Renal cortical epithelial cell (primary cell): Measurements from ENCODE around the gene YIPF3. TPM values are rescaled to one million over a fixed set of nuclear protein-coding genes. Genes with fewer than 3 reads are reported as not detected.
"Not testable (repeated sequence)": the region's sequence is repeated elsewhere in the genome, so short reads cannot be mapped to it uniquely, and the experiment has no call there.

Experiments
- DNase-seq: peaks from one replicate; pipeline ENCODE4 v3.0.0-alpha.2; 2011; ENCODE audit warnings: low read depth
- total RNA-seq: library from RNA; depleted of rRNA; stranded (reverse); fragments of >200 nt; gene quantifications from 2 replicates; pipeline ENCODE4 v1.2.3, GENCODE V29; 2014

The YIPF3 gene
- total RNA-seq, 1 donor from 2014 or later, result 161 TPM

GRCh38 chr6:43509984-43510826, 6.5 kb downstream of the YIPF3 start, which contains the start of gene LRRC73:
Gene LRRC73 (minus strand): TSS chr6:43510346. CDS start chr6:43509785, 561 bp downstream.
- DNase-seq, result peak; percentile 42

DNA sequence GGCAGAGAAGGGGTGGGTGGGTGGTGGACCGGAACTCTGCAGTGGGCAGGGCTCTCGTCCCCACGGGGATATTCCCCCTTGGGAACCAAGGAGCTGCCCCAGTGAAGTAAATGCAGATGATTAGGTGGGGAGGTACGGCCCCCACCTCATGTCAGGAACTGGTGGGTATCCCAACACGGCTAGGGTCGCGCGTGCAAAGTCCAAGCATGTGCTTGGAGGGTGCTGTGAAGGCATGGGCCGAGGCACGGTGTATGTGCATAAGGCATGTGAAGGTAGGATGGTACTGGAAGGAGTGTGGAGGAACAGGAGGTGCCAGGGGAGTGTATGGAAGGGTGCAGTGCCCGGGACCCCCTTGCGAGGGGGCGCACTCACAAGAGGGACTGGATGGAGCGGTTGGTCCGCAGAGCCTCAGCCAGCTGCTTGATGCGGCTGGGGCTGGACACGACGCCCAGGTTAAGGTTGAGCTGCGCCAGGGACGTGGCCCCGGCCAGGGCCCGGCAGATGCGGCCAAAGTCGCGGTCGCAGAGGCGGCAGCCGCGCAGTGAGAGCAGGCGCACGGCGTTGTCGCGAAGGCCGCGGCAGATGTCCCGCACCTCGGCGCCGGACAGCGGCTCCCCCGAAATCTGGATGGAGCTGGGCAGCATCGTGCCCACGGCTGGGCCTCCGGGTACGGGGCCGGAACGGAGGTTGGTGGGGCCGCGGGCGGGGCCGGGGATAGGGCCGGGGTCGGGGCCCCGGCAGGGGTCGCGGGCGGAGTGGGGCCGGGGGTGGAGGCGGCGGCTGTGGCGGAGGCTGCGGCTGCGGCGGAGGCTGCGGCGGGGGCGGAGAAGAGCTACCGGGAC, 7.4 kb downstream of the YIPF3 start:
- DNase-seq, result no peak

DNA sequence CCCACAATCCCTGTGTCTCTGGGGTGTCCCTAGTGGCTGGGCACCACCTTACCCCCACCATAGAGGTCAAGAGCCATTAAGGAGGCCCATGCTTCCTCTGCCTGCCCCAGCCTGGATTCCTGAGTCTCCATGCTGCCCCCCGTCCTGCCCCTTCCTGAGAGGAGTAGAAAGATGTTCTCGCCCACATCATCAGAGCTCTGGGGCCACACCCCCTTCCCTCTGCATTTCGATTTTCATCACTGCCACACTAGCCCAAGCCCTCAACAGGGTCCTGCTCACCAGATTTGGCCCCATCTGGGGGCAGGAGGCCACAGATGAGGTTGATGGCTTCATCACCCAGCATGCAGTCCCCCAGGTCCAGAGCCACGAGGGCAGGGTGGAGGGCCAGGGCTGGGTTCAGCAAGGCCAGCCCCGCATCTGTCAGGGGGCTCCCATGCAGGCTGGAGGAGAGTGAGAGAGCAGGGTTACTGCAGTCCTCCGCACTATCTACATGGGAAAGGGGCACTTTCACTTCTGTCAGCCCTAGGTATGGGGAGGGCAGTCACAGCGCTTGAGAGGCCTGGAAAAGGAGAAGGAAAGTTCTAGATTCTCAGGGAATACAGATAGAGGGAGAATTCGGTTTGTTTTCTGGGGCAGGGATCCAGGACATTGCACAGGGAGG, 8.1 kb downstream of the YIPF3 start:
- no peak for DNase-seq

GRCh38 chr6:43506667-43507471, 9.9 kb downstream of the YIPF3 start:
- DNase-seq, result peak; percentile 65

DNA sequence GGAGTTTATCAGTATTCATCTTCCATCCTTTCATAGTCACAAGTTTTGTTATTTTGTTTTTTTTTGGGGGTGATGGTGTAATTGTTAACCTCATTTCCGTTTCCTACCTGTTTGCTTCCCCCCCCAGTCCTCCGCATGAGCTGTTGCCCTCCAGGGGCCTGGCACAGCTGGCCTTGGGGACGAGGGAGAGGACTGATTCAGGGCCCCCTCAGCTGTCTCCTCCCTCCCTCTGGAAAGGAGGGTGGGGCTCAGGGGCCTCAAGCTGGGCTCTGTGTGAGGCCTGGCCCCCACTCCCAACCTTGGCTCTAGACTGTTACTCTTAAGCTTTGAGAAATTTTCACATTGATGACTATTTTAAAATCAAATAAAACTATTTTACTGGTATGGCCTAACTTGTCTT, 10.6 kb downstream of the YIPF3 start:
- no peak for DNase-seq

DNA sequence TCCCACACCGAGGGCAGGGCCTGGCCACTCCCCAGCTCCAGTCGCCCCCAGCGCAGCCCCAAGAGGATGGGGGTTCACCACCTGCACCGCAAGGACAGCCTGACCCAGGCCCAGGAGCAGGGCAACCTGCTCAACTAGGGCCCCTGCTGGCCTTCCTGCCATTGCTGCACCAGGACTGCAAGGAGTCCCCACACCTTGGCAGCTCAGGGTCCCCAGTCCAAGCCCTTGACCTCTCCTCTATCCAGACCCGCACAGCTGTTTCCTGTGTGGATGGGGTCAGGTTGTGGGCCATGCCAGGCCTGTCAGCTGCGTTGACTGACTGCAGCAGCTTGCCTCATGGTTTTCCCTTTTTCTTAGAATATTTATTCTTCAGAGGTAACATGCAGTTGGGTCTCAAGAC, 11.0 kb downstream of the YIPF3 start:
- DNase-seq, result no peak

GRCh38 chr6:43504756-43505593, 11.8 kb downstream of the YIPF3 start:
- no peak for DNase-seq

GRCh38 chr6:43503443-43503842, 13.3 kb downstream of the YIPF3 start:
- no peak for DNase-seq

DNA sequence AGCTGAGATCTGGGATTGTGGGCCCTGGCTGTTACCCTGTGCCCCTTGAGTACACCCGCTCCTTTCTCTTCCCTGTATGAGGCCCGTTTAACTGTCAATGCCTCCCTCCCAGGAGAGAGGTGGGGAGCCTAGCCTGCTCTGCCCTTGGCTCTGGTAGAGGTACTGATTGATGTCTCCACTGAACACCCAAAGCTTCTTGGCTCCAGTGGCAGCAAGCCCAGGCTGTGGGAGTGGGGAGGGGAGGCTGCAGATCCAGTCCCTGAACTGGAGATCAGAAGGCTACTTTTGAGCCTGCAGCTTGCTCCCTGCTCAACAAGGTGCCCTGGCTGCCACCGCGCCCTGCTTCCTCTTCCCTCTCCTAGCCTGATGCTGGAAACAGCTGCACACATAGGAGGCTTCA, 14.1 kb downstream of the YIPF3 start:
- DNase-seq, result no peak

- no peak for DNase-seq
Observed at GRCh38 chr6:43500921-43501320, 15.8 kb downstream of the YIPF3 start.

- DNase-seq, result no peak
Observed at GRCh38 chr6:43499028-43499815, 17.5 kb downstream of the YIPF3 start.

DNA sequence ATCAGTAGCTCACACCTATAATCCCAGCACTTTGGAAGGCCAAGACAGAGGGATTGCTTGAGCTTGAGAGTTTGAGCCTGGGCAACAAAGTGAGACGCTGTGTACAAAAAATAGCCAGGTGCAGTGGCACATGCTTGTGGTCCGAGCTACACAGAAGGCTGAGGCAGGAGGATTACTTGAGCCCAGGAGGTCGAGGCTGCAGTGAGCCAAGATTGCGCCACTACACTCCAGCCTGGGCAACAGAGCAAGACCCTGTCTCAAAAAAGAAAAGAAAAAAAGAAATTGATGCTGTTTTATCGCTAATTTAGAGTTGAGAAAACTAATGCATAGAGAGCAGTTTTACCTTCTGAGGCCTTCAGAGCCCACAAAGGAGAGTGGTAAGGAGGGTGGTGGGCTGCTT, 18.4 kb downstream of the YIPF3 start:
- not testable (repeated sequence) for DNase-seq

DNA sequence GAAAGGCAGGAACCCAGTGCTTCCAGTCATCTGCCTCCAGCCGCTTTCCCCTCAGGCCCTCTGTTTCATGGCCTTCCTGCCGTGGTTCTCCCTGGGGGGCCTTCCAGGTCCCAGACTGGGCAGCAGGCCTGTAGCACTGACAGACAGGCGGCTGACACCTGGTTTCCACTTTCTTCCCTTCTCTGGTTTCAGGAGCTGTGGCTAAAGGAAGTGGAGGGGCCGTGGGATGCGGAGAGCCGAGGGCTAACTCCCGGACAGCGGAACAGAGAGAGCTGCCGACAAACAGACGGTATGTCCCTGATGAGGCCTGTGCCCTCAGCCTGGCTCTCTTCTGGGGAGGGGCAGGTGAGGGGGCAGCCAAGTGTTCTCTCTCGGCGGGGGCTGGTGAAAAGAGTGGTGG, 19.0 kb downstream of the YIPF3 start:
- DNase-seq, result no peak

- no peak for DNase-seq
Observed at GRCh38 chr6:43497129-43497396, 19.7 kb downstream of the YIPF3 start.

GRCh38 chr6:43496370-43497128, 20.2 kb downstream of the YIPF3 start:
- DNase-seq, result peak; percentile 62

DNA sequence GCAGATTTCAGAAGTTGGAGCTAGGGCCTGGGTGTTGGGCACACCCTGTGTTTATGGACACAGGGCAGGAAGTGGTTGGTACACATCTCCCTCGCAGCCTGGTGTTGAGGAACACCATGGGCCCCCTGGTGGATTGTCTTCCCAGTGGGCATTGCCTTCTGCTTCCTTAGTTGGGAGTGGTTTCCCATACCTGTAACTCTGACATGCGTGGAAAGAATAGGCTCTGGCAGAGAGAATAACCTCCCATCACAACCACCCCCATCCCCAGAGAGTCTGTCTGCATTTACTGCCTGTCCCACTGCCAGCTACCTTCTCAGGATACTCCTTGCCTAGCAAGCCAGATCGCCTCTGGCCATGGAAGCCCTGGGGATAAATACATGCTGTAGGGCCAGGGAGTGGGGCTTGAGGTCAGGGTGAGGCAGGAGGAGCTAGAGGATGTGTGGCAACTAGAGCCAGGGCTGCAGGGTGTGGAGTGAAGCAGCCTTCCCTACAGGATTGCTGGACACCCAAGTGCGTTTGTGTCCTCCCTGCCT, 21.3 kb downstream of the YIPF3 start:
- DNase-seq, result no peak

DNA sequence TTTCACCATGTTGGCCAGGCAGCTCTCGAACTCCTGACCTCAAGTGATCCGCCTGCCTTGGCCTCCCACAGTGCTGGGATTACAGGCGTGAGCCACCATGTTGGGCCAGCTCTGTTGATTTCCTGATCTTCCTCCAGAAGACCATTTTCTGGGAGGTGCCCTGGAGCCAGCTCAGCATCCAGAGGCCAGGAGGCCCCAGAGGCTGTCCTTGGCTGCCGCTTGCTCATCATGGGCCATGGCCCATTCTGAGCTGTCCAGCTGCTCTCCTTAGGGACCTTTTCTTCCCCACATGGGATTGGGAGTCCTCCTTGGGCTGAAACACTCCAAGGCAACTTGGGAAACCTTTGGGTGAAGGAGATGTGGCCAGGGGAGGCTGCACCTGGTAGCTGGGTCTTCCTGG, 22.0 kb downstream of the YIPF3 start:
- DNase-seq, result no peak

DNA sequence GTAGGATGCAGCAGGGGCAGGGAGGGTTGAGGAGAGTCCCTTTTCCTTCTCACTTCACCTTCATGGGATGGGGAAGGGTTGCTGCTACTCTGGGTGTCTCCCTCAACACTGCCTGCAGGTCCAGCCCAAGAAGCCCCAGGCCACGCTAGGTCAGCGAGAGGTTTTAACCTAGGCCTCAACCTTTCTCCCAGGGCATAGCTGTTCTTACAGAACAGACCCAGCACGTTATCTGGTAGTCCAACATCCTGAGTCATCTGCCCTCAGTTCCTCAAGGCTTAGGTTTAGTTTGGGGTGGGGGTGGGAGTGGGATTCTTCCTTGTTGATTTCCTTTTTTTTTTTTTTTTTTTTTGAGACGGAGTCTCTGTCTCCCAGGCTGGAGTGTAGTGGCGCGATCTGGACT, 22.4 kb downstream of the YIPF3 start:
- no peak for DNase-seq

DNA sequence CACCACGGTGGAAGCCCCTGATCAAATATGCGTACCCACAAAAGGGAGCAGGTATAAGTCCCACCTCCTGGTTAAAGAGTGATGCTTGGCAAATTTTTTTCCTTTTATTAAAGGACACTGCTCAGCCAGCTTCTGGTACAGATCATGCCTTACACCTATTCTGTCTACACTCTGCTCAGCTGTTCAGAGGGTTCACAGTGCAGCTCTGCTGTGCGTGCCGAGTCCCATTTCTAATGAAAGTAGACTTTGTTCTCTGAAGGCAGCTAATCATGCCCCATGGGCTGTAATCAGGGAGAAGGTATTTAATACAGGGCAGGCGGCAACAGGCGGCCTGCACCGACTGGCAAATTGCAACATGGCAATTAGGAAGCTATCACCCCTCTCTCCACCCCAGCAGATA, 22.9 kb downstream of the YIPF3 start:
- DNase-seq, result no peak
